ENCODE data around the gene SETBP1. TPM values are rescaled to one million over a fixed set of nuclear protein-coding genes. Genes with fewer than 3 reads are reported as not detected.
"Not testable (repeated sequence)": the region's sequence is repeated elsewhere in the genome, so short reads cannot be mapped to it uniquely, and the experiment has no call there.

Gene SETBP1
- total RNA-seq, 1 donor from 2014 or later, result 7.1 TPM

GRCh38 chr18:44796429-44797428 is 116.0 kb downstream of the SETBP1 start:
- DNase-seq (ENCODE audit: missing footprints) (no peak), ATAC-seq (no peak)
- intact Hi-C loops (cut with DNase I), result no loop called here

GRCh38 chr18:44798433-44799048 is 117.9 kb downstream of the SETBP1 start:
- no peak for ATAC-seq
- intact Hi-C loops (cut with DNase I), result no loop called here

DNA sequence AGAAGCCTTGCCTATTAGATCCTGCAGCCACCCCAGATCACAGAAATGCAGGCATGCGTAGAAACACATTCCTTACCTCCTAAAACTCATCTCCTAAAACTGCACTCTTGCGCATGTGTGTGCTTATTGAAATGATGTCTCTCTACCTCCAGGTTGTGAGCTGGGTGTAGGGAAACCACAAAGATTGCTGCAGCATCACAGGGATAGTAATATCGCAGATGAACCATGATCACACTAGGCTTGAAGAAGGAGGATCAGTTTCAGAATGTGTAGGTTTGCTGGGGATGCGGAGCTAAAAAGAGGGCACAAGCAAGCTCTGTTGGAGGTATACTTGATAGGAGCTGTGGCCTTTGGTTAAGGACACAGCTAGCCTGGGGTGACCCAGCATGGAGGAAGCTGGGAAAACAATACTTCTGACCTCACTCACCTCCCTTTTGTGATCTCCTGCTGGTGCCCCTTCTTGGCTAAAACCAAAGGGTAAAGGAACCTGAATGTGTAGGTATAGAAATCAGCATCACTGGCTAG is 118.8 kb downstream of the SETBP1 start:
- no peak for ATAC-seq
- intact Hi-C loops (cut with DNase I), result no loop called here
- DNase-seq (ENCODE audit: missing footprints), result no peak

More at GRCh38 chr18:44798433-44799048, 117.9 kb downstream of the SETBP1 start:
- no peak for DNase-seq (ENCODE audit: missing footprints)

DNA sequence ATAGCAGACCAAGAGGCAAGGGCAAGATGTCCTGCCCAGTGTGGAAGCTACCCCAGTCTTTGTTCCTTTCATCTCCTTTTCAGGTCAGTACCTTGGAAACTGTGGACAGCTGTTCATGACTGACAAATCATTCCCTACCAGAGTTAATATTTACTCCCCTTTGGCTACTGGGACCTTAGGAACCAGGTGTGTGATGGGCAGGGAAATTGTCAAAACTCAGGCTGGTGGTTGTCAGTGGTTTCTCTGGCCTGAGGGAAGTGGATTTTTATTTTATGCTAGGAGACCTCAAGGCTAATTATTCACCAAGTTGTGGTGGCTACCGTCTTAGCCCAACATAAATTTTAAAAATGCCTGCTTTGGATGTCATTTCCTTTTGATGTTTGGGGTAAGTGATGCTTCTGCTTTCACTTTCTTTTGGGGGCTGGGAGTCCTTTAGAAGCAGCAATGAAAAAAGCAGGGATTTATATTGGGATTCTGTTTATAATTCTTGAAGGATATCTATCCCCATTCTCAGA is 119.3 kb downstream of the SETBP1 start:
- ATAC-seq (no peak), DNase-seq (ENCODE audit: missing footprints) (no peak)
- intact Hi-C loops (cut with DNase I), result no loop called here

DNA sequence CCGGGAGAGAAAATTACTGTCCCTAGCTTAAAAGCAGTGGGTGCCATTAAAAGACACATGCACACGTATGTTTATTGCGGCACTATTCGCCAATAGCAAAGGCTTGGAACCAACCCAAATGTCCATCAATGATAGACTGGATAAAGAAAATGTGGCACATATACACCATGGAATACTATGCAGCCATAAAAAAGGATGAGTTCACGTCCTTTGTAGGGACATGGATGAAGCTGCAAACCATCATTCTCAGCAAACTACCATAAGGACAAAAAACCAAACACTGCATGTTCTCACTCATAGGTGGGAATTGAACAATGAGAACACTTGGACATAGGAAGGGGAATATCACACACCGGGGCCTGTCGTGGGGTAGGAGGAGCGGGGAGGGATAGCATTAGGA is 120.1 kb downstream of the SETBP1 start:
- intact Hi-C loops (cut with DNase I); ATAC-seq: not testable (repeated sequence)

GRCh38 chr18:44801781-44802180 is 121.1 kb downstream of the SETBP1 start:
- intact Hi-C loops (cut with DNase I), result no loop called here
- DNase-seq (ENCODE audit: missing footprints) (no peak), ATAC-seq (no peak)

More for the DNA sequence above, 120.1 kb downstream of the SETBP1 start:
- DNase-seq (ENCODE audit: missing footprints), result not testable (repeated sequence)

DNA sequence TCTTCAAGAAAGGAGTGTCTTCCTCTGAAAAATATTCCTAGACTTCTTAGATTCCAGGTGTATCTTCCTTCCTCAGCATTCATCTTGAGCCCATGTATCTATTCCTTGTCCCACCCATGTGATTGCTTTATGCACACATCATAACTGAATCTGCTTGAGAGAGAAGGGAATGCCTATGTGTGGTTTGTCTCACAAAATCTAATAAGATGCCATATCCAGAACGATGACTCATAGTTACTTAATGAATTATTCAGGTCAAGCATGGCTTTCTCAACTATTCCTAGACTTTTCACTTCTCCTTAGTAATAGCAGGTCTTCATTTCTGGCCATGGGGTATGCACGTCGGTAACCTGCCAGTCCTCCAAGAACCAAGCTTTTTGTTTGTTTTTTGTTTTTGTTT is 121.8 kb downstream of the SETBP1 start:
- no peak for ATAC-seq
- intact Hi-C loops (cut with DNase I), result no loop called here
- DNase-seq (ENCODE audit: missing footprints), result no peak

- DNase-seq (ENCODE audit: missing footprints) (no peak), ATAC-seq (peak; percentile 83)
- intact Hi-C loops (cut with DNase I), result no loop called here
Measured at GRCh38 chr18:44803019-44803650, 122.4 kb downstream of the SETBP1 start.

GRCh38 chr18:44804033-44804432 is 123.3 kb downstream of the SETBP1 start:
- no peak for DNase-seq (ENCODE audit: missing footprints)
- no peak for ATAC-seq
- intact Hi-C loops (cut with DNase I), result no loop called here

GRCh38 chr18:44805176-44805575 is 124.5 kb downstream of the SETBP1 start:
- ATAC-seq, result no peak
- no peak for DNase-seq (ENCODE audit: missing footprints)
- intact Hi-C loops (cut with DNase I), result no loop called here

DNA sequence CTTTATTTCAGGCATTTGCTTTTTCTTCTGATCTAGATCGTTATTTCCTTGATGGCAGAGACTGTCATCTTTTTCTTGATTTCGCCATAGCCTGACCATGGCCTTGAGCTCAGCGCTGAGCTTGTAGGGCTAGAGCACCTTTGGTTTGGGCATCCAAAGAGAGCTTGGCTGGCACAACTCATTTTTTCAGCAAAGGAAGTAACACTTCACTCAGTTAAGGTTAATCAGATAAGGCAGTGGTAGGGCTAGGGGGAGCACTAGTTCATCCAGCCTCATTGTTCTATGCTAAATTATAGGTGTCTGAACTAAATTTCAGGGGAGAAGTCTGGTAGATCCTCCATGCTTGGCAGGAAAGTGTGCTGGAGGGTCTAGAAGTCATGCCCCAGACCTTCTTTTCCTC is 125.0 kb downstream of the SETBP1 start:
- intact Hi-C loops (cut with DNase I), result no loop called here
- no peak for DNase-seq (ENCODE audit: missing footprints)
- no peak for ATAC-seq

- intact Hi-C loops (cut with DNase I), result no loop called here
- no peak for DNase-seq (ENCODE audit: missing footprints)
- no peak for ATAC-seq
Measured at GRCh38 chr18:44807766-44808165, 127.1 kb downstream of the SETBP1 start.

DNA sequence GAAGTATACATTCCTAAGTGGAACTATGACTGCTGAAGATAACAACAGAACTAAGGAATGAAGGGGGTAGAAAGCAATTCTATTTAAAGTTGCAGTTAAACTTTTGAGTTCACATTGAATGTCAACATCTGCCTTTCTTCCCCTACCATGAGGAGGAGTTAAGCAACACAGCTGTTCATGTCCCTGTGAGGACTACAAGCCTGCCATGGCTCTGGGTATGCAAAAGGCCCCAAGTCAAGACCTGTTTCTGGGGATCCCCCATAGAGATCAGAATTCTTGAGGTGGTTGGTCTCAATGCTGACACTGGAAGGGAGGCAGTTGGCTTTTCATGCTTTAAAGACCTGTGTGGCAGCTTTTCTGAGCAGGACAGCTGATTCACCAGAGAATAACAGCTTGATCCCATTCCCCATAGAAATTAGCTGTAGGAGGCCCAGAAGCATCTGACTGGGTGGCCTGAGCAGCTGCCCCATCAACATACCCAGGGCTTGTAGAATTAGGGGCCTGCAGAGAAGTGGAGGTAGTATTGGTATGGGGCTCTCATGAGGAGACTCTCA is 131.0 kb downstream of the SETBP1 start:
- no peak for ATAC-seq
- intact Hi-C loops (cut with DNase I), result no loop called here
- DNase-seq (ENCODE audit: missing footprints), result no peak

DNA sequence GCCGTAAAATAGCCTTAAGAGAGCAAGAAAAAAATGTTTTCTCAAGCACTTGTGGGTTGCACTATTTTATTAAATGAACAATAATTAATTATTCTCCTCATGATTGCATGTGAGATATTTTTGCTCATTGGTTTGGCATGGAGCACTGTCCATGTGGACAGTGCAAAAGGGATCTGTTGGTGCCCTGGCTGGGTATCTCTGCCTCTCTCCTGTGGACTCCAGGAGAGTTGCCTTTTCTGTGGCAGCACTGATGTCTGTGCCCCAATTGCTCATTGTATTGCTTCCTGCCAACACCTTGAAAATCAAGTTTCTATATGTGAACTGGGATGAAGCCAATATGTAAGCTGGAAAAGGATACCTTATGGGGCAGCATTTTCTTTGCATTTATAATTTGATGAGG is 131.7 kb downstream of the SETBP1 start:
- ATAC-seq (no peak), DNase-seq (ENCODE audit: missing footprints) (no peak)
- intact Hi-C loops (cut with DNase I), result no loop called here

GRCh38 chr18:44813586-44813985 is 132.9 kb downstream of the SETBP1 start:
- intact Hi-C loops (cut with DNase I), result no loop called here
- DNase-seq (ENCODE audit: missing footprints), result no peak
- ATAC-seq, result no peak

DNA sequence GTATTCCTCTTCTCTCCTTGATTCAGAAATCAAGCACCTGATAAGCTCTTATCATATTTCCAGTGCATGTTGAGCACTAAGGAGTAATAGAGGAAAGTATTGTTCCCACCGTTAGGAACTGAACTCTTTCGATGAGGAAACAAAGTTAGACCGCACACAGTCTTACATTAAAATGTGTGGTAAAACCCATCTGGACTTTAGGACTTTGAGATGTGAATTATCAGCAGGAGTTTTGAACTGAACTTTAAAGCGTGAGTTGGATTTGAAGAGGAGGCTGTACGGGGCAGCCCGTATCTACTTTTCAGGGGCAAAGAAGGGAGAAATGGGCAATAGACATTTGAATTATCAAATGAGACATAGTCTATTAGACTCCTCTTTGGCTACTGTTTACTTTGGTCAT is 134.4 kb downstream of the SETBP1 start:
- no peak for DNase-seq (ENCODE audit: missing footprints)
- ATAC-seq, result no peak
- intact Hi-C loops (cut with DNase I), result no loop called here

DNA sequence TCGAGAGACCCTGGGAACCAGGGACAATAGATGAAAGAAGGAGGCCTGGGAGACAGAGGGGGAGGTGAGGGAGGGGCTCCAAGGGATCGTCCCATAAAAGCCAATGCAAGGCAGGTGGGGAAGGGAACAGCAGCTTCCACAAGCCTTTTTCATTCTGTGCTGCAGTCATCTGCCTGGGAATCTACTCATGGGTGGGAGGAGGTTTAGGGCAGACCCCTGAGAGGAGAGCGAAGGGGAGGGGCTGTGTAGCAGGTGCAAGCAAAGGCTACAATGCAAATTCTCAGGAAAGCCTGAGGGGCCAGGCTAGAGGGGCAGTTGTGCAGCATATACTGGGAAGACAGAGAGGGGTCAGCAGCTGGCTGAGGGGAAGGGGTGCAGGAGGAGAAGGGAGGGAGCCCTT is 135.4 kb downstream of the SETBP1 start:
- intact Hi-C loops (cut with DNase I), result no loop called here
- no peak for ATAC-seq
- no peak for DNase-seq (ENCODE audit: missing footprints)

DNA sequence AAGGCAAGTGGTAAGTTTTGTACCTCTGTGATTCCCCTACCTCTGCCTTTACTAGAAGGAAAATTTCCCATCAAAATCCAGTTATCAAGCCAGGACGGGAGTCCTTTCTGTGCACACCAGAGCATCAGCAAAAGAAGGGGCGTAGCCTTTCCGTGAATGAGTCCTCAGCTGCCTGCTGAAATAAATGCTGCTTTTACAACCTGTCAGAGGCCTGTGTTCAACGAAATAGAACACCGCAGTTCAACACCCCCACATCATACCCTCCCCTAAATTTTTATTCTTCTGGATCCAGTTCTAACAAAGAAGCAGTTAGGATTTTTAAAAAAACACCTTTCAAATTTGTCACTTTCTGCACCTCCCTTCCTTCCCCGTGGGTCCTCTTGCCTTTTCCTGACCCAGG is 135.8 kb downstream of the SETBP1 start:
- intact Hi-C loops (cut with DNase I), result no loop called here
- DNase-seq (ENCODE audit: missing footprints) (no peak), ATAC-seq (no peak)

All from Right ventricle myocardium inferior (tissue), 1 donor.